PC-3 (cell line): ENCODE data around the gene CUL2. TPM values are rescaled to one million over a fixed set of nuclear protein-coding genes. Genes with fewer than 3 reads are reported as not detected.
A peak's percentile ranks its signal among the peaks of the same experiment; 100 is the strongest.

Experiments used
- ATAC-seq: fragments of 200-7000 bp; cut with Tn5 transposase; 2 replicates; pipeline ENCODE4 v1.9.1; 2020; ENCODE audit warnings: mild to moderate bottlenecking, moderate library complexity
- BruUV-seq: library from RNA; stranded (reverse); fragments of 400-500 nt; replicated peaks from 2 replicates; lab custom pipeline; 2021; lab: Mats Ljungman, UMichigan
- CTCF ChIA-PET: fragments of 300-600 bp; sonication (Branson Sonifier 250); formaldehyde crosslinking; loops from one replicate; lab custom pipeline; 2022; ENCODE audit warnings: antibody characterized with exemption; lab: Charles Lee
- POLR2A ChIA-PET: fragments of 300-600 bp; sonication (Branson Sonifier 250); formaldehyde crosslinking; loops from one replicate; lab custom pipeline; 2022; ENCODE audit warnings: antibody characterized with exemption; ENCODE audit not compliant: unreplicated experiment; lab: Charles Lee
- DNase-seq: peaks from one replicate; pipeline ENCODE4 v3.0.0-alpha.2; 2015
- H2AFZ ChIP-seq: fragments of 300-600 bp; sonication (generic); 2 replicates; pipeline ENCODE4 v1.6.0; 2016; ENCODE audit warnings: antibody characterized with exemption, low read length
- H3F3A ChIP-seq: fragments of 300-600 bp; sonication (generic); one replicate; pipeline ENCODE4 v1.6.0; 2017; ENCODE audit warnings: antibody characterized with exemption, low read length, control low read depth, mild to moderate bottlenecking; ENCODE audit not compliant: unreplicated experiment
- H3K27ac ChIP-seq: fragments of 300-600 bp; sonication (generic); 2 replicates; pipeline ENCODE4 v1.5.1; 2016; ENCODE audit warnings: mild to moderate bottlenecking, low read length
- H3K27me3 ChIP-seq: fragments of 300-600 bp; sonication (generic); 2 replicates; pipeline ENCODE4 v1.6.1; 2016; ENCODE audit warnings: low read length, mixed read lengths
- H3K36me3 ChIP-seq: fragments of 300-600 bp; sonication (generic); 2 replicates; pipeline ENCODE4 v1.6.1; 2016; ENCODE audit warnings: low read depth, mixed run types, low read length, mixed read lengths
- H3K4me1 ChIP-seq: fragments of 300-600 bp; sonication (generic); 2 replicates; pipeline ENCODE4 v1.5.1; 2016; ENCODE audit warnings: low read length; ENCODE audit not compliant: insufficient read depth
- H3K4me2 ChIP-seq: fragments of 300-600 bp; sonication (generic); 2 replicates; pipeline ENCODE4 v1.6.0; 2016; ENCODE audit warnings: low read length
- H3K4me3 ChIP-seq: fragments of 300-600 bp; sonication (generic); 2 replicates; pipeline ENCODE4 v1.5.1; 2016; ENCODE audit warnings: mild to moderate bottlenecking, low read length, mixed read lengths
- H3K79me2 ChIP-seq: fragments of 300-600 bp; sonication (generic); 2 replicates; pipeline ENCODE4 v1.6.1; 2017; ENCODE audit warnings: low read length, mixed read lengths
- H3K9ac ChIP-seq: fragments of 300-600 bp; sonication (generic); 2 replicates; pipeline ENCODE4 v1.6.0; 2016; ENCODE audit warnings: mild to moderate bottlenecking, low read length
- H3K9me2 ChIP-seq: fragments of 300-600 bp; sonication (generic); replicated peaks from 2 replicates; pipeline ENCODE4 v1.6.1; 2016; ENCODE audit warnings: mixed run types, low read length, mixed read lengths
- H3K9me3 ChIP-seq: fragments of 300-600 bp; sonication (generic); 2 replicates; pipeline ENCODE4 v1.6.1; 2016; ENCODE audit warnings: low read length, mixed read lengths
- H4K20me1 ChIP-seq: fragments of 300-600 bp; sonication (generic); 2 replicates; pipeline ENCODE4 v1.6.1; 2016; ENCODE audit warnings: low read length, mixed read lengths
- EZH2 ChIP-seq: fragments of 300-600 bp; sonication (generic); IDR thresholded peaks from one replicate; pipeline ENCODE4 v1.6.1; 2017; ENCODE audit warnings: antibody characterized with exemption, mild to moderate bottlenecking, low read length; ENCODE audit not compliant: unreplicated experiment
- EZH2phosphoT487 ChIP-seq: fragments of 300-600 bp; sonication (generic); IDR thresholded peaks from 2 replicates; pipeline ENCODE4 v1.6.1; 2018; ENCODE audit warnings: mild to moderate bottlenecking, antibody characterized with exemption, low read length, borderline replicate concordance
- intact Hi-C: fragments of 100-400 bp; cut with micrococcal nuclease; formaldehyde crosslinking; loops from 2 replicates; pipeline ENCODE4 v1.9.0; 2023
- total RNA-seq: library from RNA; depleted of rRNA; stranded (reverse); fragments of >200 nt; gene quantifications from 2 replicates; pipeline ENCODE4 v1.2.3, GENCODE V29; 2014
- TF ChIP-seq, protein P1 (sequence below): fragments of 300-600 bp; sonication (generic); conservative IDR thresholded peaks from 2 replicates; pipeline ENCODE4 v1.5.1; 2017; ENCODE audit warnings: antibody characterized with exemption, low read depth, mild to moderate bottlenecking, low read length

Gene CUL2
- total RNA-seq, 1 experiment from 2014 or later: 129 TPM

DNA sequence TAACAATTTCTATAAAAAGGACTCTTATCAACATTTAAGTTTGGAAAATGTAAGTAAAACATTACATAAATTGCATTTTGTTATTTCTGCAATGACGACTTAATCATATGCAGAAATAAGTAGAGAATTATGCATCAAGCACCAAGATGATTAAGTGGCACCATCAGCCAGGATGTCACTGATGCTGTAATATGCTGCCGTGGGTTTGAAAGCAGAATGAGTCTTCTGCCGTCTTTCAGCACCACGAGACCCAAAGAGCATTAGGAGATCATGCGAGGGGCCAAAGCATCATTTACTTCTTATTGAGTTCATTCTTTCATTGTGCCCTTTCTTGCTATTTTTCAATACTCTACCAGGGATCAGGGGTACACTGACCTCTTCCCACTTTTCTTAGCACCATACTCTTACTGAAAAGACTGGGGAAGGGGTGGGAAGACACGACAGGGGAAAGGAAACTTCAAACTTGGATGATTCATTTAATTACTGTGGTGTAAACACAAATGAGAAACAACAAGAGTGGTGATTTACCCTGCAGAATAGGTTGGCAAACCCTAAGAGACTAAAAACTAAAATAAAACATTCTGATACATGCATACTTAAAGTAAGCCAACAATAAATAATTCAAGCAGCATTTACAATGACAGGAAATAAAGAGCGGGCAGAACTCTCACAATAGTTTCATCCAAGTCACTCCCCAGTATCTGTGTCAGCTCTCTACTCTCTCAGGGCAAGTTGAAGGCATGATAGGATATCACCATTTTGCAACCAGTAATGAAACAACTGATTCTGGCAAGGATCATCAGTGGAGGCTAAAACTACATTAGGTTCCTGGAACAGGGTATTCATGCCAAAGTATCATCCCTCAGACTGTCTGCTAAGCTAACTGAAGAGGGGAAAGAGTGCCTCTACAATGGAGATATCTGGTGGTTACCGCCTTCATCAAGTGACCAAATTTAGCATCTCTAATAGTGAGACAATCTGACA, 70.8 kb downstream of the CUL2 start:
- CTCF ChIA-PET: interaction anchor here (0.6 kb wide), 1 partner anchor 224 kb away, joined by 3 read pairs; no protein-coding TSS in a partner anchor
- TF ChIP-seq EZH2phosphoT487 (no peak), EZH2 (no peak)
- TF ChIP-seq, protein P1, sequence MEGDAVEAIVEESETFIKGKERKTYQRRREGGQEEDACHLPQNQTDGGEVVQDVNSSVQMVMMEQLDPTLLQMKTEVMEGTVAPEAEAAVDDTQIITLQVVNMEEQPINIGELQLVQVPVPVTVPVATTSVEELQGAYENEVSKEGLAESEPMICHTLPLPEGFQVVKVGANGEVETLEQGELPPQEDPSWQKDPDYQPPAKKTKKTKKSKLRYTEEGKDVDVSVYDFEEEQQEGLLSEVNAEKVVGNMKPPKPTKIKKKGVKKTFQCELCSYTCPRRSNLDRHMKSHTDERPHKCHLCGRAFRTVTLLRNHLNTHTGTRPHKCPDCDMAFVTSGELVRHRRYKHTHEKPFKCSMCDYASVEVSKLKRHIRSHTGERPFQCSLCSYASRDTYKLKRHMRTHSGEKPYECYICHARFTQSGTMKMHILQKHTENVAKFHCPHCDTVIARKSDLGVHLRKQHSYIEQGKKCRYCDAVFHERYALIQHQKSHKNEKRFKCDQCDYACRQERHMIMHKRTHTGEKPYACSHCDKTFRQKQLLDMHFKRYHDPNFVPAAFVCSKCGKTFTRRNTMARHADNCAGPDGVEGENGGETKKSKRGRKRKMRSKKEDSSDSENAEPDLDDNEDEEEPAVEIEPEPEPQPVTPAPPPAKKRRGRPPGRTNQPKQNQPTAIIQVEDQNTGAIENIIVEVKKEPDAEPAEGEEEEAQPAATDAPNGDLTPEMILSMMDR: no peak
- intact Hi-C loops: no loop called here
- ATAC-seq (no peak), DNase-seq (no peak)
- peaks cover 13% of the 10 kb centered on the region for H3K4me1 ChIP-seq
- H2AFZ ChIP-seq: no peak overlapping the region
- peaks cover 54% of the 10 kb centered on the region for H3K36me3 ChIP-seq
- no peak overlapping the region for H3K27ac ChIP-seq
- no peak overlapping the region for H3K4me3 ChIP-seq
- no peak overlapping the region for H3K4me2 ChIP-seq
- POLR2A ChIA-PET: no interaction called here
- no TSS peak for BruUV-seq
- no peaks in the 10 kb centered on the region for H4K20me1 ChIP-seq
- H3K9me2 ChIP-seq: no peaks in the 10 kb centered on the region
- H3K79me2 ChIP-seq: no peaks in the 10 kb centered on the region
- peaks cover 4% of the 10 kb centered on the region for H3F3A ChIP-seq
- no peaks in the 10 kb centered on the region for H3K9me3 ChIP-seq
- no peaks in the 10 kb centered on the region for H3K27me3 ChIP-seq
- H3K9ac ChIP-seq: no peak overlapping the region

DNA sequence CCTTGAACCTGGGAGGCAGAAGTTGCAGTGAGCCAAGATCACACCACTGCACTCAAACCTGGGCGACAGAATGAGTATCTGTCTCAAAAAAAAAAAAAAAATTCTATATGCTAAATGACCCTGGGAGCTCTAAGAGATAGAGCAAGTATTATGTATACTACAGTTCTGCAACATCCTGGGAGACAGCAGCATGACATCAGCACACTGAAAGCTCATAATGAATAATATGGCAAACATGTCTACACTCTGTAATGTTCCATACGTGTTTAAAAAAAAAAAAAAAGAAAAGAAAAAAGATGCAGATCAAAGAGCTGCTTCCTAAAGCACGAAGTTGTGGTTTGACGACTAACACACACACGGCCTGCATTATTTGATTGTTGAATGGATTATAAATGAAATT, 72.5 kb downstream of the CUL2 start:
- no peak for TF ChIP-seq EZH2phosphoT487
- TF ChIP-seq EZH2: no peak
- TF ChIP-seq, protein P1: no peak
- H3K36me3 ChIP-seq: peaks cover 51% of the 10 kb centered on the region
- ChIA-PET CTCF (interaction anchor here (0.6 to 1.3 kb wide), 6 partner anchors 9 to 352 kb away, joined by 3 to 12 read pairs (median 6); no protein-coding TSS in a partner anchor), POLR2A (interaction anchor here (0.6 to 1.0 kb wide), 3 partner anchors 8 to 72 kb away, joined by 5 to 7 read pairs (median 5); no protein-coding TSS in a partner anchor)
- H3K27ac ChIP-seq: peak overlapping the region; percentile 25
- intact Hi-C loops: no loop called here
- H3F3A ChIP-seq: peaks cover 4% of the 10 kb centered on the region
- no TSS peak for BruUV-seq
- H3K4me1 ChIP-seq: peaks cover 15% of the 10 kb centered on the region
- ATAC-seq (peak; percentile 73), DNase-seq (peak; percentile 58)
- no peak overlapping the region for H3K4me2 ChIP-seq
- no peaks in the 10 kb centered on the region for H4K20me1 ChIP-seq
- no peaks in the 10 kb centered on the region for H3K79me2 ChIP-seq
- H3K27me3 ChIP-seq: no peaks in the 10 kb centered on the region
- no peaks in the 10 kb centered on the region for H3K9me2 ChIP-seq
- no peaks in the 10 kb centered on the region for H3K9me3 ChIP-seq
- no peak overlapping the region for H3K4me3 ChIP-seq
- H2AFZ ChIP-seq: no peak overlapping the region
- no peak overlapping the region for H3K9ac ChIP-seq
